ENCODE results near the gene GKN2. TPM values are rescaled to one million over a fixed set of nuclear protein-coding genes. Genes with fewer than 3 reads are reported as not detected.
"Not testable (repeated sequence)": the region's sequence is repeated elsewhere in the genome, so short reads cannot be mapped to it uniquely, and the experiment has no call there.

The GKN2 gene
- total RNA-seq, 4 donors from 2014 or later = not detected

DNA sequence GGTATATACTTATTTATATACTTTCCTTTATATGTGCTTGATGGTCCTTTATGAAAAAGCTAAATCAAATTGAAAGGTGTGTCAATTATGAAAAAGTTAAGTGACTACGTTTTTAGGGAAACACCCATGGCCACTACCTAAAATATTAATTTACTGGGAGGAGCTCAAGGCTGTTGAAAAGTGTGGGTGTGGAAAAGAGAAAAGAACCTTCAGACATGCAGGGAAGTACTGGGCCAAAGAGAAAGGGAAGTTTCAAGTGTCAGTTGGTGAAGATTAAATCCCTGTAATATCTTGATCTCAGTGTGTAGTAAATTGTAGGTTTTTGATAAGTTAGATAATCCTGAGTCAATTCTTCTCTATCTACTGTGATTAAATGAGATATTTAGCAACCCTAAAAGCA, 15.5 kb upstream of the GKN2 start:
- ATAC-seq = no peak
- Histone ChIP-seq H3K36me3 (no peaks in the 10 kb centered on the region), H3K4me1 (no peaks in the 10 kb centered on the region), H3K27me3 (no peaks in the 10 kb centered on the region), H3K27ac (no peak overlapping the region), H3K9me3 (no peaks in the 10 kb centered on the region), H3K4me3 (no peak overlapping the region)
- TF ChIP-seq, protein P1, sequence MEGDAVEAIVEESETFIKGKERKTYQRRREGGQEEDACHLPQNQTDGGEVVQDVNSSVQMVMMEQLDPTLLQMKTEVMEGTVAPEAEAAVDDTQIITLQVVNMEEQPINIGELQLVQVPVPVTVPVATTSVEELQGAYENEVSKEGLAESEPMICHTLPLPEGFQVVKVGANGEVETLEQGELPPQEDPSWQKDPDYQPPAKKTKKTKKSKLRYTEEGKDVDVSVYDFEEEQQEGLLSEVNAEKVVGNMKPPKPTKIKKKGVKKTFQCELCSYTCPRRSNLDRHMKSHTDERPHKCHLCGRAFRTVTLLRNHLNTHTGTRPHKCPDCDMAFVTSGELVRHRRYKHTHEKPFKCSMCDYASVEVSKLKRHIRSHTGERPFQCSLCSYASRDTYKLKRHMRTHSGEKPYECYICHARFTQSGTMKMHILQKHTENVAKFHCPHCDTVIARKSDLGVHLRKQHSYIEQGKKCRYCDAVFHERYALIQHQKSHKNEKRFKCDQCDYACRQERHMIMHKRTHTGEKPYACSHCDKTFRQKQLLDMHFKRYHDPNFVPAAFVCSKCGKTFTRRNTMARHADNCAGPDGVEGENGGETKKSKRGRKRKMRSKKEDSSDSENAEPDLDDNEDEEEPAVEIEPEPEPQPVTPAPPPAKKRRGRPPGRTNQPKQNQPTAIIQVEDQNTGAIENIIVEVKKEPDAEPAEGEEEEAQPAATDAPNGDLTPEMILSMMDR (IDR thresholded peaks at IDR 0.05) = no peak
- no peak for TF ChIP-seq EP300 (IDR thresholded peaks at IDR 0.05)
- no peak for TF ChIP-seq POLR2A (IDR thresholded peaks at IDR 0.05)
- no peak for TF ChIP-seq POLR2AphosphoS5 (IDR thresholded peaks at IDR 0.05)
- WGBS, 2 donors (ENCODE audit: low coverage in 1 of 2) = 59 to 88% methylated on average over 1 of the region's 1 CpG

DNA sequence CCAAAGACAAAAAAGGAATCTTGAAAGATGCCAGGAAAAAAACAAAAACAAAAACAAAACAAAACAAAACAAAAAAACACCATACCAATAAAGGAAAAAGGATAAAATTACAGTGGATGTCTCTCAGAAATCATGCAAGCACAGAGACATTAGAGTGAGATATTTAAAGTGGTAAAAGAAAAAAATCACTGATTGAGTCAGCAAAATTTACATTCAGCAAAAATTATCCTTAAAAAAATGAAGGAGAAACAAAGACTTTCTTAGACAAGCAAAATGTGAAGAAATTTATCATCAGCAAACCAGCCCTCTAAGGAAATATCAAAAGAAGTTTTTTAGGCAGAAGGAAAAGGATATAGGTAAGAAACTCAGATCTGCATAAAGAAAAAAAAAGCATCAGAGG, 11.6 kb upstream of the GKN2 start:
- Histone ChIP-seq H3K4me1 (no peaks in the 10 kb centered on the region), H3K4me3 (no peak overlapping the region), H3K27me3 (no peaks in the 10 kb centered on the region), H3K36me3 (no peaks in the 10 kb centered on the region), H3K27ac (no peak overlapping the region), H3K9me3 (no peaks in the 10 kb centered on the region)
- ATAC-seq = no peak
- TF ChIP-seq EP300 (IDR thresholded peaks at IDR 0.05) (no peak), POLR2AphosphoS5 (IDR thresholded peaks at IDR 0.05) (no peak)
- TF ChIP-seq, protein P1 (IDR thresholded peaks at IDR 0.05) = no peak

DNA sequence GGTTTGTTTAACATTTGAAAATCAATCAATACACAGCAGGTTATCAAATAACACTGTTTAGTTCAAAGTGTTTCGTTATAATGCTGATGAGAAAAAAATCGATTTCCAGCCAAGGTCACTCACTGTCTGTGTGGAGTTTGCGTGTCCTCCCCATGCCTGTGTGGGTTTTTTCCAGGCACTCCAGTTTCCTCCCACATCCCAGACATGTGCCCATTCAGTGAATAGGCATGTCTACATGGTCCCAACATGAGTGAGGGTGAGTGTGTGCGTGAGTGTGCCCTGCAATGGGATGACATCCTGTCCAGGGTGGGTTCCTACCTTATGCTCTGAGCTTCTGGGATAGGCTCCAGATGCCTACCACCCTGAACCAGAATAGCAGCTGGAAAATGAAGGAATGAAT, 8.7 kb upstream of the GKN2 start:
- Histone ChIP-seq H3K9me3 (no peaks in the 10 kb centered on the region), H3K4me3 (no peak overlapping the region), H3K36me3 (no peaks in the 10 kb centered on the region), H3K27me3 (no peaks in the 10 kb centered on the region), H3K27ac (no peak overlapping the region), H3K4me1 (no peaks in the 10 kb centered on the region)
- 91 to 100% methylated on average over 3 to 4 of the region's 4 CpGs for WGBS, 2 donors (ENCODE audit: low coverage in 1 of 2)
- no peak for ATAC-seq
- TF ChIP-seq POLR2AphosphoS5 (IDR thresholded peaks at IDR 0.05) (no peak), POLR2A (IDR thresholded peaks at IDR 0.05) (no peak), EP300 (IDR thresholded peaks at IDR 0.05) (no peak)
- TF ChIP-seq, protein P1 (IDR thresholded peaks at IDR 0.05) = no peak

DNA sequence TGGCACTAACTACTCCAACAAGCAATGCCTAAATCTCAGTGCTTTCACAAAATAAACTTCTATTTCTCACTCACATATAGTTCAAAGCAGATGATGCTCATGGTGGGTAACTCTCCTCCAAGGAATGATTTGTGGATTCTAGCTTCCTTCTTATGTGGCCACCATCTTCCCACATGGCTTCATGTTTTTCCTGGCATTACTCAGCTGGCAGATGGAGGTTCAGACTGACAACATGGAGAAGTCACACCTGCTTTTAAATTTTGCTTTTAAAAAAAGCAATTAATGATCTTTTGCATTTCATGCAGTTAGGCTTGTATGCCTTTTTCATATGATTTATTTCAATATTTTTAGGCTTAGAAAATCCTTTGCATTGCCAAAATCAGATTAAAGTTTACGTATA, 6.3 kb upstream of the GKN2 start:
- H3K36me3 ChIP-seq = no peaks in the 10 kb centered on the region
- no peak overlapping the region for H3K27ac ChIP-seq
- no peak overlapping the region for H3K4me3 ChIP-seq
- no peaks in the 10 kb centered on the region for H3K4me1 ChIP-seq
- ATAC-seq = no peak
- no peaks in the 10 kb centered on the region for H3K9me3 ChIP-seq
- H3K27me3 ChIP-seq = no peaks in the 10 kb centered on the region
- TF ChIP-seq POLR2AphosphoS5 (IDR thresholded peaks at IDR 0.05) = no peak
- TF ChIP-seq EP300 (IDR thresholded peaks at IDR 0.05) = no peak
- no peak for TF ChIP-seq POLR2A (IDR thresholded peaks at IDR 0.05)
- TF ChIP-seq, protein P1 (IDR thresholded peaks at IDR 0.05) = no peak
- 76 to 87% methylated on average over 1 of the region's 1 CpG for WGBS, 2 donors (ENCODE audit: low coverage in 1 of 2)

DNA sequence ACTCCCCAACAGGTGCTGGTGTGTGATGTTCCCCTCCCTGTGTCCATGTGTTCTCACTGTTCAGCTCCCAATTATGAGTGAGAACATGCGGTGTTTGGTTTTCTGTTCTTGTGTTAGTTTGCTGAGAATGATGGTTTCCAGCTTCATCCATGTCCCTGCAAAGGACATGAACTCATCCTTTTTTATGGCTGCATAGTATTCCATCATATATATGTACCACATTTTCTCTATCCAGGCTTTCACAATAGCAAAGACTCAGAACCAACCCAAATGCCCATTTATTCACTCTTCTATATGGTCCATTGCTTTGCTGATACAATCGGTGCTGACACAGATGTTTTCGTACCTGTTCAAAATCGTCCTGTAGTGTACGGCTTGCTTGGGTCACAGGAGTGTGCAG, 2.7 kb upstream of the GKN2 start:
- H3K27me3 ChIP-seq, H3K27ac ChIP-seq, ATAC-seq, H3K4me1 ChIP-seq, H3K4me3 ChIP-seq, H3K36me3 ChIP-seq, H3K9me3 ChIP-seq: not testable (repeated sequence)
- 91 to 100% methylated on average over 1 to 5 of the region's 5 CpGs for WGBS, 2 donors (ENCODE audit: low coverage in 1 of 2)

DNA sequence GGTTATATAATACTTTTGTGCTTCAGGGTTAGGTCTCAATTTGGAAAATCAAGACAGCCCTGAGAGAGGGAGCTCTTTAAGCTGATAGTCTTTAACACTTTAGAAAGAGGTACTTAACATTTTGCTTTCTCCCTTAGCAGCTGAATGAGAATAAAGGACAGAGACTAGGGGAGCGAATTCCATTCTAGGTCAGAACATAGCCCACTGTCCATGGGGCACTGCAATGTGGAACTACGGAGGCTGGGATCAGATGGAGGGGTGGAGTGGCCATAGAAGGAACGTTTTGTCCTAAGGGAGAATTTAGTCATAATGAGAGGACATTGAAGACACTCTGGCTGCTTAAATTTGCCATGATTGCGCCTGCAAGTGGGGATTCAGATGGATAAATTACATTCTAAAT, 794 bp downstream of the GKN2 start:
- no peaks in the 10 kb centered on the region for H3K27me3 ChIP-seq
- H3K36me3 ChIP-seq = no peaks in the 10 kb centered on the region
- no peak overlapping the region for H3K4me3 ChIP-seq
- TF ChIP-seq, protein P1 (IDR thresholded peaks at IDR 0.05) = no peak
- TF ChIP-seq EP300 (IDR thresholded peaks at IDR 0.05) = no peak
- TF ChIP-seq POLR2A (IDR thresholded peaks at IDR 0.05) = no peak
- TF ChIP-seq POLR2AphosphoS5 (IDR thresholded peaks at IDR 0.05) = no peak
- H3K4me1 ChIP-seq = no peaks in the 10 kb centered on the region
- ATAC-seq = no peak
- H3K9me3 ChIP-seq = no peaks in the 10 kb centered on the region
- no peak overlapping the region for H3K27ac ChIP-seq
- WGBS, 2 donors (ENCODE audit: low coverage in 1 of 2) = 59 to 84% methylated on average over 4 of the region's 4 CpGs

Data from gastroesophageal sphincter (tissue), 4 donors.